Cardiac muscle cell (in vitro differentiated cells and primary cell): ENCODE measurements around the gene HDDC2. TPM values are rescaled to one million over a fixed set of nuclear protein-coding genes. Genes with fewer than 3 reads are reported as not detected.

Experiments used
- DNase-seq, 2 donors: peaks; one replicate each; pipeline versions ENCODE4 v3.0.0 to v3.0.0-alpha.2; 2010 to 2017; ENCODE audit warnings: low read depth in 1 of 2, low spot score in 1 of 2
- H3K27ac ChIP-seq: fragments of 200-600 bp; sonication (generic); 2 replicates; pipeline ENCODE4 v1.5.1; 2016
- H3K27me3 ChIP-seq: fragments of 200-600 bp; sonication (generic); 2 replicates; pipeline ENCODE4 v1.6.0; 2016; ENCODE audit warnings: control low read depth
- H3K36me3 ChIP-seq: fragments of 200-600 bp; sonication (generic); 2 replicates; pipeline ENCODE4 v1.5.1; 2016; ENCODE audit warnings: control low read depth
- H3K4me1 ChIP-seq: fragments of 200-600 bp; sonication (generic); 2 replicates; pipeline ENCODE4 v1.8.1; 2017; ENCODE audit warnings: low read depth, mild to moderate bottlenecking, mixed run types
- H3K4me3 ChIP-seq: fragments of 200-600 bp; sonication (generic); 2 replicates; pipeline ENCODE4 v1.5.1; 2016; ENCODE audit warnings: mild to moderate bottlenecking
- H3K9me3 ChIP-seq: fragments of 200-600 bp; sonication (generic); 2 replicates; pipeline ENCODE4 v1.5.1; 2017; ENCODE audit warnings: low read depth, mild to moderate bottlenecking, control low read depth
- polyA plus RNA-seq: library from polyadenylated mRNA; unstranded; fragments of >200 nt; fragmentation: Nextera tagmentation; extraction: Ambion mirVana; gene quantifications from 2 replicates; pipeline ENCODE4 v1.2.1, GENCODE V29; 2016
- total RNA-seq: library from RNA; depleted of rRNA; stranded (reverse); fragments of >200 nt; gene quantifications from 2 replicates; pipeline ENCODE4 v1.2.3, GENCODE V29; 2016
- TF ChIP-seq, protein P1 (sequence below): IDR thresholded peaks from 2 replicates; pipeline ENCODE4 v1.5.1; 2012; ENCODE audit warnings: low read depth, mild to moderate bottlenecking, low read length

Gene HDDC2
- total and polyA plus RNA-seq, 2 experiments from 2014 or later: 107 to 169 TPM

DNA sequence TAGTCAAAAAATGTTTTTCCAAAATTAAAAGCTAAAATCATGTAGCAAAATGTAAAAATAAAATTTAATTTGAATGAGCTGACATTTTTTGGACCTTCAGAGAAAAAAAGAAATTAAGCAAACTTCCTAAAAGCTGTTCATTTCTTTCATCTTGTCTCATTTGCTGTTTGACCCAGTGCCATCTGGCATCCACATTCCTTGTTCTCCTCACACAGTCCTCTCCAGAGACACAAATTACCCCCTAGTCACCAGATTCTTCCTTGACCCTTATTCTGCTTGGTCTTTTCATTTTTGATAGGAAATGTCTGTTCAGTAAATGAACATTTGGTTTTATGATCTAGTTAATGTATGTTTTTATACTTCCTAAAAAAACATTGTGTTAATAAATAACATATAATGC is 55.2 kb downstream of the HDDC2 start:
- H3K27me3 ChIP-seq: no peaks in the 10 kb centered on the region
- TF ChIP-seq, protein P1, sequence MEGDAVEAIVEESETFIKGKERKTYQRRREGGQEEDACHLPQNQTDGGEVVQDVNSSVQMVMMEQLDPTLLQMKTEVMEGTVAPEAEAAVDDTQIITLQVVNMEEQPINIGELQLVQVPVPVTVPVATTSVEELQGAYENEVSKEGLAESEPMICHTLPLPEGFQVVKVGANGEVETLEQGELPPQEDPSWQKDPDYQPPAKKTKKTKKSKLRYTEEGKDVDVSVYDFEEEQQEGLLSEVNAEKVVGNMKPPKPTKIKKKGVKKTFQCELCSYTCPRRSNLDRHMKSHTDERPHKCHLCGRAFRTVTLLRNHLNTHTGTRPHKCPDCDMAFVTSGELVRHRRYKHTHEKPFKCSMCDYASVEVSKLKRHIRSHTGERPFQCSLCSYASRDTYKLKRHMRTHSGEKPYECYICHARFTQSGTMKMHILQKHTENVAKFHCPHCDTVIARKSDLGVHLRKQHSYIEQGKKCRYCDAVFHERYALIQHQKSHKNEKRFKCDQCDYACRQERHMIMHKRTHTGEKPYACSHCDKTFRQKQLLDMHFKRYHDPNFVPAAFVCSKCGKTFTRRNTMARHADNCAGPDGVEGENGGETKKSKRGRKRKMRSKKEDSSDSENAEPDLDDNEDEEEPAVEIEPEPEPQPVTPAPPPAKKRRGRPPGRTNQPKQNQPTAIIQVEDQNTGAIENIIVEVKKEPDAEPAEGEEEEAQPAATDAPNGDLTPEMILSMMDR: no peak
- DNase-seq: no peak
- H3K4me3 ChIP-seq: no peak overlapping the region
- H3K4me1 ChIP-seq: no peaks in the 10 kb centered on the region
- no peaks in the 10 kb centered on the region for H3K36me3 ChIP-seq
- H3K9me3 ChIP-seq: no peaks in the 10 kb centered on the region
- no peak overlapping the region for H3K27ac ChIP-seq

DNA sequence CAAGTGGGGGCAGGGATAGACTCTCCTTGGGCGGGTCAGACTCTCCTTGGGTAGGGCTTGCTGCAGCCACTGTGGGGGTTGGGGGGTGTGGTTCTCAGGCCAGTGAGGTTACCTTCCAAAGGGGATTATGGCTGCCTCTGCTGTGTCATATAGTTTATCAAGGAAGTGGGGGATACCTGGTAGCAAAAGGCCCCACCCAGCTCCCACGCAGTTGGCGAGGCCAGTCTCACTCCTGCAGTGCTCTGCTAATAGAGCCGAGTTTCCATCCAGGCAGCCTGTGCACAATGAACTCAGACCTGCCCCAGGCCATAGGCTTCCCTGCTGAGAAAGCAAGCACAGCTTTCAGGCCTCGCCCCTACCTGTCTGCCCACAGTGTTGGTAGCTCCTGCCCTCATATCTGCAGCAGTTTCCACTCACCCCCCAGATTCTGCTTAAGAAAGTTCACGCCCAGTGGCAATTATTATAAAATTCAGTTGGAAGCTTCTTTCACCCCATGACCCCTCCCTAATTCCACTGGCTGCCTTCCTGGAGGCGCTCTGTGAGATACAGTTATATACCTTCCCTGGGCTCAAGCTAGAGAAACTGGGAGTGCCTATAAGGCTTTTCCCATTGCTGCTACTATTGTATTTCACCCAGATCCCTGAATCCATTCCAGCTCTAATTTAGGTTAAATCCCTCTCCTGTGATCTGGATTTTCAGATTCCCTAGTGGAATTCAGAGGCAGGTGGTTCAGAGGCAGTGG is 56.1 kb downstream of the HDDC2 start:
- H3K27me3 ChIP-seq: no peaks in the 10 kb centered on the region
- no peak overlapping the region for H3K4me3 ChIP-seq

DNA sequence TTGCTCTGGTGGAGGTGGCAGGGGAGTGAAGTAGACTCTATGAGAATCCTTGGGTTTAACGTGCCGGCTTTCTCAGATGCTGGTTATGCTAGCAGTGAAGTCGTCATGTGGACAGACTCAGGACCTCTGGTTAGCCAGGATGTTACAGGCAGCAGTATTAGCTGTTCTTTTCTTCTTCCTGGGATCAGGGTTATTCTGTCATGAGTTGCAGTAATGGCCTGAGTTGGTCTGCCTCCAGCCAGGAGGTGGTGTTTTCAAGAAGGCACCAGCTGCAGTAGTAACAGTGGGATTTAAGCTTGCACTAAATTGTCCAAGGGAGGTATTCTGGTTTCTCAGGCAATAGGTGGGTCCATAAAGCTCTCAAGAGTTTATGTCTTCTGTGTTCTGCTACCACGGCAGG is 56.7 kb downstream of the HDDC2 start:
- Histone ChIP-seq H3K36me3 (no peaks in the 10 kb centered on the region), H3K27me3 (no peaks in the 10 kb centered on the region), H3K9me3 (no peaks in the 10 kb centered on the region), H3K4me3 (no peak overlapping the region), H3K4me1 (no peaks in the 10 kb centered on the region), H3K27ac (no peak overlapping the region)
- no peak for DNase-seq
- TF ChIP-seq, protein P1: no peak

More for the DNA sequence above, 56.1 kb downstream of the HDDC2 start:
- no peak overlapping the region for H3K27ac ChIP-seq
- DNase-seq: no peak
- no peaks in the 10 kb centered on the region for H3K9me3 ChIP-seq
- H3K4me1 ChIP-seq: no peaks in the 10 kb centered on the region
- H3K36me3 ChIP-seq: no peaks in the 10 kb centered on the region
- TF ChIP-seq, protein P1: no peak

DNA sequence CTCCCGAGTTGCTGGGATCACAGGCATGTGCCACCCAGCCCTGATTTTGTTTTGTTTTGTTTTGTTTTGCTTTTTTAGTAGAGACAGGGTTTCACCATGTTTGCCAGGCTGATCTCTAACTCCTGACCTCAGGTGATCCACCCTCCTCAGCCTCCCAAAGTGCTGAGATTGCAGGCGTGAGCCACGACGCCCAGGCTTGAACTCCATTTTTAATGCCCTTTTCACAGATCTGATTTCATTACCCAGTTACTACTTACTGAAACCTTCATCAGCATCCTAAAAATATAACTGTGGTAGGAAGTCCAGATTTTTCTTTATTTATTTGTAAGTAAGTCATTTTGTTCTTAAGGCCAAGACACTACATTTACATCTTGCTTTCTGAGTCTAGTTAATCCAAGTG is 64.0 kb downstream of the HDDC2 start:
- H3K4me3 ChIP-seq: no peak overlapping the region
- TF ChIP-seq, protein P1: no peak
- H3K27me3 ChIP-seq: no peaks in the 10 kb centered on the region
- DNase-seq: no peak
- H3K27ac ChIP-seq: no peak overlapping the region
- no peaks in the 10 kb centered on the region for H3K36me3 ChIP-seq
- peaks cover 7% of the 10 kb centered on the region for H3K4me1 ChIP-seq
- no peaks in the 10 kb centered on the region for H3K9me3 ChIP-seq

DNA sequence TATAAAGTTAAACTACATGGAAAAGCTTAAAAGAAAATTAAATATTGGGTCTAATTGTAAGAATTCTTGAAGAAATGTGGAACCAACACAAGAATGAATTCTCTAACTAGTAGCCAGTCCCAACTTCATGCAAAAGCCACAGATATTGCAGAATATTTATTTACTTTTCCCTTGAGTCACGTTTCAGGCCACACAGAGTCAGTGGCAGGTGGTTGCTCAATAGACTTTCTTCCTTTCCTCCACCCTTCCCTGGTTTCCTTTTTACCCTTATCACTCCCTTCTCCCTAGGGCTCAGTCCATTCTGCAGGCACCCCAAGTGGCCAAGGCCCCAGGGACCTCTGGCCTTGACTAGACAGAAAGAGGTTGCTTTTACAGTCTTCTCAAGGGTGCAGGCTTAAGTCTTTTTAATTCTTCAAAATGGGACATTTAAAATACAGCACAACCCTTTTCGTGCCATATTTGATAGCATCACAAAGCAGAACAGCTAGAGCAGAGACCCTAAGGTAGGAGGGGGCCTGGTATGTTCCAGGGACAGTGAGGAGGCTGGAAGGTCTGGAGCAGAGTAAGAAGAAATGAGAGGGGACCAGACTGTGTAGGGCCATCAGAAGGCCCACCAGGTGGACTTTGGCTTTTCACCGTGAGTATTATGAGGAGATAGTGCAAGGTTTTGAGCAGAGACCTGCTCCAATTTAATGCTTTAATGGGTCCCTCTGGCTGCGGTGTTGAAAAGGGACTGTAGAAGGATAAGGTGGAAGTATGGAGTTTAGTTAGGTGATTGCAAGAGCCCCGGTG is 65.0 kb downstream of the HDDC2 start:
- Histone ChIP-seq H3K36me3 (no peaks in the 10 kb centered on the region), H3K4me1 (peaks cover 7% of the 10 kb centered on the region), H3K4me3 (no peak overlapping the region), H3K27me3 (no peaks in the 10 kb centered on the region), H3K27ac (no peak overlapping the region), H3K9me3 (no peaks in the 10 kb centered on the region)
- peak in 1 of 2 donors; percentile 30 for DNase-seq
- TF ChIP-seq, protein P1: no peak
